ENCODE results near the gene CCDC169. TPM values are rescaled to one million over a fixed set of nuclear protein-coding genes. Genes with fewer than 3 reads are reported as not detected.

CCDC169 gene
- total RNA-seq, 4 donors from 2014 or later, result 0.22 to 0.51 TPM; not detected in 2

- TF ChIP-seq CTCF (IDR thresholded peaks at IDR 0.05; ENCODE audit: low read depth), result no peak
Measured at GRCh38 chr13:36328821-36329220, 31.2 kb upstream of the CCDC169 start.

DNA sequence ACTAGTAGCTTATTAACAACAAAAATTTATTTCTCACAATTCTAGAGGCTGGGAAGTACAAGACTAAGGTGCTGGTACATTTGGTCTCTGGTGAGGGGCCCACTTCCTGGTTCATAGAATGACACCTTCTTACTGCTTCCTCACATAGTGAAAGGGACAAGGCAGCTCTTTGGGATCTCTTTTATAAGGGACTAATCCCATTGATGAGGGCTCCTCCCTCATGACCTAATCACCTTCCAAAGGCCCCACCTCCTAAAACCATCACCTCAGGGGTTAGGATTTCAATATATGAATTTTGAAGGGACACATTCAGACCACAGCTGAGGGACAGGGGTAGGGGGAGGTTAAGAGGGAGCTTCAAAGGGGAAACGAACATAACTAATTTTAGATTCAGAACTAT, 28.3 kb upstream of the CCDC169 start:
- TF ChIP-seq CTCF (IDR thresholded peaks at IDR 0.05; ENCODE audit: low read depth), result no peak

GRCh38 chr13:36323951-36324566, 26.4 kb upstream of the CCDC169 start:
- TF ChIP-seq CTCF (IDR thresholded peaks at IDR 0.05; ENCODE audit: low read depth), result no peak

- no peak for TF ChIP-seq CTCF (IDR thresholded peaks at IDR 0.05; ENCODE audit: low read depth)
Measured at GRCh38 chr13:36323408-36323807, 25.8 kb upstream of the CCDC169 start.

GRCh38 chr13:36313047-36313969, 15.7 kb upstream of the CCDC169 start:
- TF ChIP-seq CTCF (IDR thresholded peaks at IDR 0.05; ENCODE audit: low read depth), result no peak

DNA sequence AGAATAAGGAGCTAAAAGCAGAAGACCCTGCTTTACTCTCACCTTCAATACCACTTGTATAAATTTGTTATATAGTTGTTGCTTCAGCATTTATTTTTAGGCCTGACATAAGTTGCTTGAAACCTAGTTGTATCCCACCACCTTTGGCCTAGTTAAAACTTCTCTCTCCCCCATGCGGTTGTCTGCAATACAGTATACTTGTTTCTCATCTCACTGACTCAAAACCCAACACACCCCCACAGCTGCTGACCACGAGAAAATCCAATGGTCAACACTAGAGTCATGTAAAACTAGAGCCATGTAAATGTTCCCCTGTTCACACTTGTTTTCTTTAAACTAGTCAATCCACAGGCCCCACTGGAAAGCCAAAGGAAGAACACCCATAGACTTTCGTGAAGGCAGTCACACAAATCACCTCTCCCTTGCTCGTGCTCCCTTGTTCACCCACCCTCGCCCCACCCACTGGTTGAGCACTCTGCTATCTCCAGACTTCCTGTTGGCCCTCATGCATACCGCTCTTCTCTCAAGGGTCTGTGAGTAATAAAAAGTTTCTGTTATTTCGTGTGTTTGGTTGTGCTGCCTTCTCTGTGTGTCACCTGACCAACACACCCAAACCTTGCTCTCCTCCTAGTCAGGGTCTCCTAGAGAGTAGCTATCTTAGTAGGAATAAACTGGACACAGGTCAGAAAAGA, 12.9 kb upstream of the CCDC169 start:
- TF ChIP-seq CTCF (IDR thresholded peaks at IDR 0.05; ENCODE audit: low read depth), result no peak

DNA sequence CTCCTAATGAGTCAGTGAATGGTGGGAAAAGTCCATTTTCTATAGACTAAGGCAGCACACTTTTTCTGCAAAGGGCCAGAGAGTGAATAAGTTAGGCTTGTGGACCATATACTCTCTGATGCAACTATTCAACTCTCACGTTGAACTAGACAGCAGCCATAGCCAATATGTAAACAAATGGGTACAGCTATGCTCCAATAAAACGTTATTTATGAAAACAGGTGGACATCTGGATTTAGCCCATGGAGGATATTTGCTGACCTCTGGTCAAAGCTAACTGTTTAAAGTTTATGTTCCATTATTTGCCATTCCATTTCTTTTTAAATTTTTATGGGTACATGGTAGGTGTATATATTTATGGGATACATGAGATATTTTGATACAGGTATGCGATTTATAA, 4.7 kb upstream of the CCDC169 start:
- no peak for TF ChIP-seq CTCF (IDR thresholded peaks at IDR 0.05; ENCODE audit: low read depth)
